ENCODE results near the gene TXNDC11.

TXNDC11 gene

GRCh38 chr16:11660565-11660964, 82.1 kb downstream of the TXNDC11 start:
- TF ChIP-seq CTCF (IDR thresholded peaks at IDR 0.05) = no peak

GRCh38 chr16:11658896-11659708, 83.6 kb downstream of the TXNDC11 start:
- TF ChIP-seq CTCF (IDR thresholded peaks at IDR 0.05) = no peak

GRCh38 chr16:11657556-11657955, 85.1 kb downstream of the TXNDC11 start:
- TF ChIP-seq CTCF (IDR thresholded peaks at IDR 0.05) = no peak

GRCh38 chr16:11655655-11656054, 87.0 kb downstream of the TXNDC11 start:
- no peak for TF ChIP-seq CTCF (IDR thresholded peaks at IDR 0.05)

GRCh38 chr16:11651796-11652195, 90.9 kb downstream of the TXNDC11 start:
- TF ChIP-seq CTCF (IDR thresholded peaks at IDR 0.05) = no peak

- TF ChIP-seq CTCF (IDR thresholded peaks at IDR 0.05) = no peak
Measured at GRCh38 chr16:11650641-11651591, 91.7 kb downstream of the TXNDC11 start.

- no peak for TF ChIP-seq CTCF (IDR thresholded peaks at IDR 0.05)
Measured at GRCh38 chr16:11649276-11649675, 93.4 kb downstream of the TXNDC11 start.

Measured in LNCAP (cell line).